ENCODE measurements around the gene PLXNA1. TPM values are rescaled to one million over a fixed set of nuclear protein-coding genes. Genes with fewer than 3 reads are reported as not detected.

The PLXNA1 gene
- total RNA-seq, 2 donors from 2014 or later, result 2.1 to 7.6 TPM

DNA sequence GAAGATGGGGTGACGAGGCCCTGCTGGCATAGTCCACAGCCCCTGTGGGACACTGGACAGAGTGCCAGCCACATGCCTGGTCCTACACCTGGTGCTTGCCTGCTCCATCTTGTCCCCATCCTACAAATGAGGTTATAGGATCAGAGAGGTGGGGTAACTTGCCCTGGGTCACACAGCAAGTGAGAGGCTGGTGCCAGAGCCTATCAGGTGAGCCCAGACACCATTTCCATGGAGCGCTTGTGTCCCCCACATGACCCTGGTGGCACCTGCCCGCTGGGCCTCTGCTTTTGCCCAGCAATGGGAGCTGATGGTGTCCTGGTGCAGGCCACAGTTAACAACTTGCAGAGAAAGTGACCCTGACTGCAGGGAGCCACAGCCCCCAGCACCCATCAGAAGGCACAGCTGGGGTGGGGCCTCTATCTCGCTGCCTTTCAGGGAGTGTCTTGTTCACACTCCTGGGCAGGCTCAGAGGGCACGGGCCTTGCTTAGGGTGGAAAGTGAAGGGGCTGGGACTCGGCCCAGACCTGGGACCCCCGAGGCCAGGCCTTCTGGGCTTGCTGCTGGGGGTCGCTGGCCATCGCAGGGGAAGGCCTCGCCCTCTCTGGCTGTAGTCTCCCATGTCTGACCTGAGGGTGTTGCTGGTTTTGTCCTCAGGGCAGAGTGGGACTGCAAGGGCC is 7.2 kb downstream of the PLXNA1 start:
- H3K36me3 Mint-ChIP-seq, result no peaks in the 10 kb centered on the region
- no peak overlapping the region for H3K27ac Mint-ChIP-seq
- H3K9me3 Mint-ChIP-seq, result no peaks in the 10 kb centered on the region
- no peak for ATAC-seq
- no peak for DNase-seq (ENCODE audit: low spot score in 2 of 2)

DNA sequence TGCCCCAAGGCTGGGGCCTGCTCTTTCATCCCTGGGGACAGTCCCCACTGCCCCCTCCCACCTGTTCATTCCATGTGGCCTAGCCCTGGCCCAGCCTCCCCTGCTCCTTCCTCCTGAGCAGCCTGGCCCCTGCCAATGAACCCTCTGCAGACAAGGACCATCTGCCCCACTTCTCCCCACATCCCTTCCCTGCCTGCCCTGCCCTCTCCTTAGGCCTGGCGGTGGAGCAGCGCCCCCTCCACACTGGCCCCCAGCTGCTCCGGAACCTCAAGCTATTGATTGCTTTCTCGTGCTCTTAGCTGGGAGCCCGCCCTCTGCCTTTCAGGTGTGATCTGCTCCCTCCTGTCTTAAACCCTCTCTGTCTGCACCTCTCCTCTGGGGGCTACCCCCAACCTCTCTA is 8.0 kb downstream of the PLXNA1 start:
- no peak for ATAC-seq
- H3K36me3 Mint-ChIP-seq, result no peaks in the 10 kb centered on the region
- no peaks in the 10 kb centered on the region for H3K9me3 Mint-ChIP-seq
- DNase-seq (ENCODE audit: low spot score in 2 of 2), result no peak
- no peak overlapping the region for H3K27ac Mint-ChIP-seq

DNA sequence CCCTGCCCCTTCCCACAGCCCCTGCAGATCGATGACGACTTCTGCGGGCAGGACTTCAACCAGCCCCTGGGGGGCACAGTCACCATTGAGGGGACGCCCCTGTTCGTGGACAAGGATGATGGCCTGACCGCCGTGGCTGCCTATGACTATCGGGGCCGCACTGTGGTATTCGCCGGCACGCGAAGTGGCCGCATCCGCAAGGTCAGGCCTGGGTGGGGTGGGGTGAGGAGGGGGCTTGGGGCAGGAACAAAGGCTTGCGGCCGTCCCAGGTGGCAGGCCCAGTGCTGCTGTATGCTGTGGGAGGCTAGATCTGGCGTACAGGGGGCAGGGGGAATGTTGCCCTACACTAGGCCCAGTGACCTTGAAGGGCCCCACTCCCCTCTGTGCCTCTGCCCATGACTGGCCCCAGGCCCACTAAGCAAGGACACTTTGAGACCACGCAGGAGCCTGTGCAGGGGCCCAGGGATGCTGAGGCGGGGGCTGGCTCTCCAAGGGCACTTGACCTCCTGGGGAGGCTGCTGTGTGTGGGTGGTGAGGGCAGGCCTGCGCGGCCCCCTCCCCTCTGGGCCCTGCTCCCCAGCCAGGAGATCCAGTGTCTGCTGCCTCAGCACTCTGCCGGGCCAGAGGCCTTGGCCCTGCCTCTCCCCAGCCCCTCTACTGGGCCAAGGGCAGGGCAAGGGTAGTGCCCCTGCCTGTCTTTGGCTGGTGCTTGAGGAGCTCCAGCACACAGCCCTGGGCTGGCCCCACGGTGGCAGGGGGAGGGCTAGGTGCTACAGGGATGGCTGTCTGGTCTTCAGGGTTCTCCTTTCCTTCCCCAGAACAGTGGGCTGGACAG is 8.7 kb downstream of the PLXNA1 start:
- Mint-ChIP-seq H3K27ac (peak overlapping the region in 1 of 2 donors; percentile 77), H3K36me3 (no peaks in the 10 kb centered on the region), H3K9me3 (no peaks in the 10 kb centered on the region)
- ATAC-seq (no peak), DNase-seq (ENCODE audit: low spot score in 2 of 2) (no peak)

DNA sequence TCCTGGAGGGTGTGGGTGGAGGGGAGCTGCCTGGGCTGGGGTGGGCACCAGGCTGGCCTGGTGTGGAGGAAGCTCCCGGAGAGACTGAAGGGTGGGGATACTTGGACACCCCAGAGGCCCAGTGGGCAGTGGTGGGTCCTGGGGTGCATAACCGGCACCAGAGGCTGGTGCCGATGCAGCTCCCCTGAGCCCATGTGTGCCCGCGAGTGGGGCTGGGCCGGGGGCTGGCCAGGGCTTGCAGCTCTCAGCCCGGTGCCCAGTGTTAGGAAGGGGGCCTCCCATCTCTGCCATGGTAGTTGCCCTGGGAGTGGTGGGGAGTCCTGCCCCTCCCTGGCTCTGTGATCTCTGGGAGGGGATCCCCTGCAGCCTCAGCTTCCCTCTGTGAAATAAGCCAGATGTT is 9.3 kb downstream of the PLXNA1 start:
- DNase-seq (ENCODE audit: low spot score in 2 of 2) (no peak), ATAC-seq (no peak)
- Mint-ChIP-seq H3K27ac (peak overlapping the region in 1 of 2 donors; percentile 77), H3K36me3 (no peaks in the 10 kb centered on the region), H3K9me3 (no peaks in the 10 kb centered on the region)

- Mint-ChIP-seq H3K36me3 (no peaks in the 10 kb centered on the region), H3K27ac (no peak overlapping the region), H3K9me3 (no peaks in the 10 kb centered on the region)
- ATAC-seq (no peak), DNase-seq (ENCODE audit: low spot score in 2 of 2) (no peak)
Measured at GRCh38 chr3:126992776-126993175, 9.9 kb downstream of the PLXNA1 start.

DNA sequence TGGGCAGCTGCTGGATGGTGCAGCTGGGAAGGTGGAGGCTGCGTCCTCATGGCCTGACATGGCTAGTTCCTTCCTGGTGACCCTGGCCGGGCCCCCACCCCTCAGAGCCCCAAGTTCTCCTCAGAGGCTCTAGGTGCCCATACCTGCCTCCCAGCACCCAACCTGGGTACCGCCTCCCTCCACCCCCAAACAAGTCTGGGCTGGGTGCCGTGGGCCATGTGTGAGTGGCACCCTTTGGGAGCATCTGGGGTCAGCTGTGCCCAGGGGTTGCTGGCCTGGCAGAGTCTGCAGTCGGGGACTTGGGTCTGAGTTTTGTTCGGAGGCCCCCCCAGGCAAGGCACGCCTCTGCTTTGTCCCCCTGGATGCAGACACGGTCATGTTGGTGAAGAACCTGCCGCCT is 10.5 kb downstream of the PLXNA1 start:
- Mint-ChIP-seq H3K36me3 (no peaks in the 10 kb centered on the region), H3K9me3 (no peaks in the 10 kb centered on the region), H3K27ac (no peak overlapping the region)
- ATAC-seq (no peak), DNase-seq (ENCODE audit: low spot score in 2 of 2) (no peak)

DNA sequence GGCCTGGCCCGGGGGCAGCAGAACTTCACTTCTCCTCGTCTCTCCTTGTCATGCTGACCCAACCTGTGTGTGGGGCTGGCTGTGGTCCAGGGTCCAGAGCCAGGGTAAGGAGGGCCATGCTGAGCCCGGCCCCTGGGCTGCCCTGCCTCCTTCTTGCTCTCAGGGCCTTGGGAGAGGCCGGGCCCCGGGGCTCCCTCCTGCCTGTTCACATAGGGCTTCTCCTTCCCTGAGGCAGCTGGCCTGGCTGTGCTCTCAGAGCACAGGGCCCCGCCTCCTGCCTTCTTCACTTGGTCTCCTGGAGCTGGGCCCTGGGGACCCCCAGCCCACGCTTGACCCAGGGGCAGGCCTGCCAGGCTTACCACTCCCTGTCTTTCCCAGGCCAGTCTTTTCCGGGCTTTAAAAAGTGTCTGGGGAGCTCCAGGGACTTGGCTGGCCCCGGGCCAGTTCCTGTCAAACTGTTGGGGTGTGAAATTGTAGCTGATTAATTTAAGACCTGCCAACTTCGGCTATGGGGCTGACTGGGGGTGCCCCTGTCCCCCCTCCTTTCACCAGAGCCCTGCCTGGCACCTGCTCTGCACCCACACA is 11.8 kb downstream of the PLXNA1 start:
- no peak for DNase-seq (ENCODE audit: low spot score in 2 of 2)
- Mint-ChIP-seq H3K9me3 (no peaks in the 10 kb centered on the region), H3K27ac (no peak overlapping the region), H3K36me3 (no peaks in the 10 kb centered on the region)
- no peak for ATAC-seq

DNA sequence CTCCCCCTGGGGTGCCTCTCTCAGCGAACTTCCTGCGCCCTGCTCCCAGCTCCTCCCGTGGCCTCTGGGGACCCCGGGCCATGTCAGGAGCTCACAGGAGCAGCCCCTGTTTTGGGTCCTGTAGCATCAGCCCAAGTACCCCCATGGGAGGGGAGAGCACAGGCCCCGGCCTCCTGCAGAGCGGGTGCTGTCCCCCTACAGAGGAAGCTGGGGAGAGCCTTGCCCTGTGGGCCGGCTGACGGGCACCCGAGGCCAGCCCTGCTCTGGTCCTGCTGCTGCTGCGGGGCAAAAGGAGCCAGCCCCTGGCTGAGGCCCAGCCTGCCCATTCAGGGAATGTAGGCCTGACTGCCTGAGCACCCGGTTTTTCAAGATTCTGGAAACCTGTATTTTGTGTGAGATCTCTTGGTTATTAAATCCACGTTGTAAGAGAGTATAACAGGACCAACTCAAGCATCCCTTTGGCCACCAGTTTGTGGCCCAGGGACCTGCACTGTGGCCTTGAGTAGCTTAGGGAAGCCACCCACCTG is 12.4 kb downstream of the PLXNA1 start:
- Mint-ChIP-seq H3K9me3 (no peaks in the 10 kb centered on the region), H3K36me3 (no peaks in the 10 kb centered on the region), H3K27ac (no peak overlapping the region)
- ATAC-seq (no peak), DNase-seq (ENCODE audit: low spot score in 2 of 2) (no peak)

- DNase-seq (ENCODE audit: low spot score in 2 of 2), result no peak
- Mint-ChIP-seq H3K36me3 (no peaks in the 10 kb centered on the region), H3K27ac (no peak overlapping the region), H3K9me3 (no peaks in the 10 kb centered on the region)
- ATAC-seq, result no peak
Measured at GRCh38 chr3:126995926-126996512, 13.1 kb downstream of the PLXNA1 start.

DNA sequence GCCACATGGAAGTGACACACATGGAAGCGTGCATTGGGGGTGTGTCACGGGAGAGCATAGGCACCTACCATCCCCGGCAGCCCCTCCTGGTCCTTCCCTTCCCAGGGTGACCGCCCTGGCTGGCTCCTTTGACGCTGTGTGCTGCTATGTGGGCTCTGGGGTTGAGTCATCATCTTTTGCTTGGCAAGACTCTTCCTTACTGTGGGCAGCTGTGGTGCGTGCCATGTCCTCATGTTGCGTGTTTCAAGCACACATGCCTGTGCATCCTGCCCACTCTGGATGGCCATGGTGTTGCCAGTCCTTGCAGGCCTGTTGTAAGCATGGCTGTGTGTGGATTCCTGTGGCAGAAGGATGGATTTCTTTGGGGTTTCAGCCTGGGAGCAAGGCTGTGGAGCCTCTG is 14.0 kb downstream of the PLXNA1 start:
- no peak overlapping the region for H3K27ac Mint-ChIP-seq
- no peaks in the 10 kb centered on the region for H3K9me3 Mint-ChIP-seq
- DNase-seq (ENCODE audit: low spot score in 2 of 2) (no peak), ATAC-seq (no peak)
- H3K36me3 Mint-ChIP-seq, result no peaks in the 10 kb centered on the region

GRCh38 chr3:126997455-126998038 is 14.6 kb downstream of the PLXNA1 start:
- ATAC-seq, result no peak
- no peaks in the 10 kb centered on the region for H3K36me3 Mint-ChIP-seq
- peak overlapping the region; percentile 68 to 89 for H3K27ac Mint-ChIP-seq
- no peak for DNase-seq (ENCODE audit: low spot score in 2 of 2)
- H3K9me3 Mint-ChIP-seq, result no peaks in the 10 kb centered on the region

GRCh38 chr3:126998320-126998719 is 15.4 kb downstream of the PLXNA1 start:
- DNase-seq (ENCODE audit: low spot score in 2 of 2) (no peak), ATAC-seq (no peak)
- Mint-ChIP-seq H3K36me3 (no peaks in the 10 kb centered on the region), H3K27ac (peak overlapping the region in 1 of 2 donors; percentile 89), H3K9me3 (no peaks in the 10 kb centered on the region)

DNA sequence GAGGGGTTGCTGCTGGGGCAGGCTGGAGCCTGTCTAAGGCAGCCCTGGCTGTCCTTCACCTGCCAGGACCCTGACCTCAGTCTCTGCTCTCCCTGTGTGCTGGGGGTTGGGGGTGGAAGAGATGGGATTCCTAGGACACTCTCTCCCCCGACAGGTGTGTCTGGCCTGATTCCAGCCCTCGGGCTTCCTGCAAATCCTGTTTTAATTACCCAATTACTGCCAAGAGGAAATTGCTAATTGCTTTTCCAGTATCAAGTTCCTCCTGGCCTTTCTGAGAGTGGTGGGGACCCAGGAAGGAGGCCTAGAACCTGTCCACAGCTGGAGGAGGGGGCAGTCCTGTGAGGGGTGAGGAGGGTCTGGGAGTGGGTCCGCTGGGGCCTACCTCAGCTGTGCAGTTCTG is 15.8 kb downstream of the PLXNA1 start:
- Mint-ChIP-seq H3K36me3 (no peaks in the 10 kb centered on the region), H3K27ac (no peak overlapping the region), H3K9me3 (no peaks in the 10 kb centered on the region)
- ATAC-seq (no peak), DNase-seq (ENCODE audit: low spot score in 2 of 2) (no peak)

DNA sequence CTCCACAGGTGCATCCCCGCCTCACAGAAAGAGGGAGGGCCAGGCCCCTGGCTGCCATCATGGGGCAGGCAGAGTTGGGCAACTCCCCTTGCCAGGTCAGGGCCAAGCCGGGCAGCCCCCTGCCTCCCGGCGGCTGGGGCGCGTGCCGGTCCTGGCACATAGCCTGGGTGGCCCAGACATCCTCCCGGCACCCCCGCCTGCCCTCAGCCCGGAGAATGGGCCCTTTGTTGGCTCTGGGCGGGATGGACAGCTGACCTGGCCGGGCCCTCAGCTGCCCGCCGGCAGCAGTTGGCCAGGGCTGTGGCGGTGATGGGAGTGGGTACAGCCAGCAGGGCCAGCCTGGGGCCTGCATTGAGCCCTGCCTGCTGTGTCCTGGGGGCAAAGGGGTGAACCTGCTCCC is 16.5 kb downstream of the PLXNA1 start:
- H3K27ac Mint-ChIP-seq, result no peak overlapping the region
- no peak for ATAC-seq

DNA sequence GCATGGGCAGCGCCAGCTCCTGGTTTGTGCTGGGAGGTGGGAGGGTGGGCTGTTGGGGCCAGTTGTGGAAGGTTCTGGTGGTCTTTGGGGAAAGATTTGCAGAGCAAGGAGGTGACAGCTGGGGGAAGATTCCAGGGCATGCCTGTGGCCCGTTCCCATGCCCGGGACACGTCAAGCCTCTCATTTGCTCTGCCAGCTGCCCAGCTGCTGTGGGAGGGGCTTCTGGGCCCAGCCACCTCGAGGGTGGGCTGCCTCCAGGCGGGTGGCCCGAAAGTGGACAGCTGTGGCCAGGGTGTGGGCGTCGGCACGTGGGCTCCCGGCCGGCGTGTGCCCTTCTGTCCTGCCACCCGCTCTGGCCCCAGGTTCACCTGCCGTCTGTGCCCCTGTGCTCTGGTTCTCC is 17.2 kb downstream of the PLXNA1 start:
- DNase-seq (ENCODE audit: low spot score in 2 of 2) (no peak), ATAC-seq (no peak)
- Mint-ChIP-seq H3K36me3 (no peaks in the 10 kb centered on the region), H3K9me3 (no peaks in the 10 kb centered on the region), H3K27ac (no peak overlapping the region)

More for the DNA sequence above, 16.5 kb downstream of the PLXNA1 start:
- DNase-seq (ENCODE audit: low spot score in 2 of 2), result no peak
- no peaks in the 10 kb centered on the region for H3K36me3 Mint-ChIP-seq
- no peaks in the 10 kb centered on the region for H3K9me3 Mint-ChIP-seq

DNA sequence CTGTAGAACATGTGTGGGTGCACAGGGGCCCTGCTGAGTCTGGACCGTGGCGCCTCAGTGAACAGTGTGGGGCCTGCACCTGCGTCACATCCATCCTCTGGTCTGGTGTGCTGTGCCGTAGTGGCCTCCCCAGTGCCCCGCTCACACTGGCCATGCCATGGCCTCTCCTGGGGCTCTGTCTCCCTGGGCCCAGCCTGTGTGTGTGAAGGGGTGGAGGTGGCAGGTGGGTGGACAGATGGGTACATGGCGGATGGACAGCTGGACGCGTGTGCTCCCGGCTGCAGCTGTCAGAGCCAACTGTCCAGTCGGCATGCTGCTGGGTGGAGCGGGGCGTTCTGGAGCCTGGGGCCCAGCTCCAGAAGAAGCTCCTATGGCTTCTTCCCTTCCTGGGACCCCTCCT is 17.8 kb downstream of the PLXNA1 start:
- no peak overlapping the region for H3K27ac Mint-ChIP-seq
- DNase-seq (ENCODE audit: low spot score in 2 of 2), result no peak
- ATAC-seq, result no peak
- H3K9me3 Mint-ChIP-seq, result no peaks in the 10 kb centered on the region
- H3K36me3 Mint-ChIP-seq, result no peaks in the 10 kb centered on the region

Measured in activated naive CD4-positive, alpha-beta T cell treated with anti-CD3 and anti-CD28 coated beads, Interleukin-2, amount 50 U/mL, for 72 hours (primary cell).